Stimulated activated CD8-positive, alpha-beta memory T cell treated with anti-CD3 and anti-CD28 coated beads, Interleukin-4, amount 100 ng/mL, for 24 hours (primary cell): ENCODE data around the gene QSOX2.
"Not testable (repeated sequence)": the region's sequence is repeated elsewhere in the genome, so short reads cannot be mapped to it uniquely, and the experiment has no call there.

Source experiments
- DNase-seq: peaks from one replicate; pipeline ENCODE4 v3.0.0-alpha.2; 2020; ENCODE audit warnings: low read depth

Gene QSOX2

GRCh38 chr9:136236471-136237410 is 8.9 kb downstream of the QSOX2 start:
- DNase-seq: not testable (repeated sequence)

DNA sequence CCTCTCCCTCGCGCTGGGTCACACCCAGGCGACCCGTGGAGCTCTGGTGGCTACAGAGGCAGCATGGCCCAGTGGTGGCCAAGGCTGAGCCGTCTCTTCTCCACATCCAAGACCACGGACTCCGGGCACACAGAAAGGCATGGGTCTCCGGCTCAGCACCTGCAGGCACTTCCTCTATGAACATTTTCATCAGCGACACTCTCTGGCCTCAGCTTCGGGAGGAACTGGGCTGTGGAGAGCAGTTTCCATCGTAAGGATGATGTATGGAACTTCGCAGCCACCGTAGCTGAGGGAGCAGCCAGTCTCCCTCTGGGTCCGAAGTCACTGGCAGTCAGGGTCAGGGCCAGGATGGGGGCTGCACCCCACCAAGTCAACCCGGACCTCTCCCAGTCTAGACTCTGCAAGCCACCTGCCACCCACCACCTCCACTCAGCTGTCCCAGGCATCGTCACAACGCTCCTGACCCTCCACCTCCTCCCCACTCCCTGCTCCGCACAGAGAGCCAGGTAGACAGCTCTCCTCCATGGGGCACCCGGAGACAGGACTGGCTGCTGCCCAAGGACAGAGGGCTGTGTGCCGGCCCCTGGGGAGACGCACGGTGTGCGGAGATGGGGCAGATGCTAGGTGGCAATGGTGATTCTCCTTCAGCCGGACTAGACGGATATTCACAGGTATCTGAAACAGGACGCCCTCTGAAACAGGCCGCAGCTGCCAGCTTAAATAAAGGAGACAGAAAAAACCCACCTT is 9.7 kb downstream of the QSOX2 start:
- DNase-seq: no peak

DNA sequence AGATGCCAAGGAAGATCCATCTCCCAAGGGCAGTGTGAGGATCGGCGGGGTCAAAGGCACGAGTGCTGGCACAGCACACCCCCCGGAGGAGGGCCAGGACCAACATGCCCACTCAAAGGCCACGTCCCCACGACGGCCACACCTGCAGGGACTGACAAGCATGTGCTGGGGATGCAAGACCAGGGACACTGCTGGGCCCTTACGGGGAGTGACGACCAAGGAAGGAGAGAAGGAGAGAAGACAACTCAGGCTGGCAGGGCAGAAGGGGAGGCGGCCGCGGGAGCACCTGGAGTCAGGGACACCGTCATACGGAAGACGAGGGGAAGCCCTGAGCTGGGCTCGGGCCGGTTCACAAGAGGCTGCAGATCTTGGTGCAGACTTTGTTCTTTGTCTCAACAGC is 10.4 kb downstream of the QSOX2 start:
- DNase-seq: no peak

- no peak for DNase-seq
Observed at GRCh38 chr9:136234597-136234996, 11.0 kb downstream of the QSOX2 start.

GRCh38 chr9:136233868-136234267 is 11.7 kb downstream of the QSOX2 start:
- DNase-seq: no peak

DNA sequence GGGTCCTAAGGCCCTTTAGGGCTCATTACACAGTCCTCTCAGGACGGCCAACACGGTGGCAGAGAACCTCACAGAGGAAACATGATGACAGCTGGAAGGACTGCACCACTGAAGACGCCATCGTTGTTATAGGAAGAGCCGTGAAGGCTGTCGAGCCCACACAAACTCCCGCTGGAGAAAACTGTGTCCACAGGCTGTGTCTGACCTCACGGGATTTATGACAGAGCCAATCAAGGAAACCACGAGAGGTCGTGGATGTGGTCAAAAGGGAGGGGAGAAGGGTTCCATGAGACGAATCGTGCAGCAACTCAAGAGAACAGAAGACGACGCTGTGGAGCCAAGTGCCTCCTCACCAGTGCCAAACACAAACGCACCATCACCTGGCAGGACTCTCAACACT is 12.2 kb downstream of the QSOX2 start:
- no peak for DNase-seq

DNA sequence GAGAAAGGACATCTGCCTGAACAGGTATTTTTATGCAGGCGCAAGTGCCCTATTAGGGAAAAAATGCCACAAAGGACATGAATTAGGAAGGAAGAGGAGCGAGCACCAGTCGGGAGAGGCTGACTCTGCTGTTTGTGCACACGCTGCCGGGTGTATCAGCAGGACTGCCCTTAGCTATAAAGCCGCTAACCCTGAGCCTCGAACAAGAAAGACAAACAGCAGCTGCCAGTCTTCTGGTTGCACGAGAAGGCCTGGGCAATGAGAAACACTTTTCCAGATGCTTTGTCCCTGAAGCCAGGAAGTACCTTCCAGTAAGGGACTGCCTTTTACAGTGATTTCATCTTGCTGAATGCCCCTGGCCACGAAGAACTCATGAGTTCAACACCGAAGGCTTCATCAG is 12.6 kb downstream of the QSOX2 start:
- DNase-seq: no peak

DNA sequence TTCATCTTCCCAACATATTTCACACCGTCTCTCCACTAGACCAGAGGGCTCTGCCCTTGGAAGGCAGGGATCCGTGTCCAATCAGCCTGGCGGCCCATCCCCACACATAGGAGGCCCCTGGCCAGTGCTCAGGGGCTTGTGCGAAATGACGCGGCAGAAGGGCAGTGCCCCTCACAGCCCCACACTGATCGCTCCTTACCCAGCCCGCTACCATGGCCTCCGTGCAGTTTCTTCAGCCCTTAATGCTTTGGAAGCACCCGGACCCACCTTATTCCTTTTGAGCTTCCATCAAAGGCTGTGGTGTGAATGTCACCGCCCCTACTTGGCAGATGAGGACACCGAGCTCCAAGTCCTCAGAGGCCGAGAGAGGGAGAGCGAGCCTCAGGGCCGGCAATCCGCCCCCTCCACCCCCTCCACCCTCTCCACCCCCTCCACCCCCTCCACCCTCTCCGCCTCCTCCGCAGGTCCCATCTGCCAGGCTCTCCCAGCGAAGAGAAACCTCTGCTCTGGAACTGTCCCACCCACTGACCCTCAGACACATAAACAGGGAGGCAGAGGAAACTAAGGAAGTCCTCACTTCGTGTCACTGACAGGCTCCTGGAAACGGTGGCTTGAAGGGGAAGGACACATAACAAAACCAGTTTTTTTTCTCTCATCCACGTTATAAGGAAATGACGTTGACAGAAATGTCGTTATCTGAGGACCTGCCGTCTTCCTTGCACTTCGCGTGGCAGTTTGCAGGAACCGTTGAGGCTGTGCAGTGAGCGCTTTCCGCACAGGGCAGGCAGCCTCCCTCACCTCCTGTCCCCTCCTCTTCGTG is 13.9 kb downstream of the QSOX2 start:
- DNase-seq: no peak

GRCh38 chr9:136230773-136231172 is 14.8 kb downstream of the QSOX2 start:
- DNase-seq: no peak

- no peak for DNase-seq
Observed at GRCh38 chr9:136230365-136230764, 15.2 kb downstream of the QSOX2 start.

- no peak for DNase-seq
Observed at GRCh38 chr9:136229096-136230065, 16.2 kb downstream of the QSOX2 start.

DNA sequence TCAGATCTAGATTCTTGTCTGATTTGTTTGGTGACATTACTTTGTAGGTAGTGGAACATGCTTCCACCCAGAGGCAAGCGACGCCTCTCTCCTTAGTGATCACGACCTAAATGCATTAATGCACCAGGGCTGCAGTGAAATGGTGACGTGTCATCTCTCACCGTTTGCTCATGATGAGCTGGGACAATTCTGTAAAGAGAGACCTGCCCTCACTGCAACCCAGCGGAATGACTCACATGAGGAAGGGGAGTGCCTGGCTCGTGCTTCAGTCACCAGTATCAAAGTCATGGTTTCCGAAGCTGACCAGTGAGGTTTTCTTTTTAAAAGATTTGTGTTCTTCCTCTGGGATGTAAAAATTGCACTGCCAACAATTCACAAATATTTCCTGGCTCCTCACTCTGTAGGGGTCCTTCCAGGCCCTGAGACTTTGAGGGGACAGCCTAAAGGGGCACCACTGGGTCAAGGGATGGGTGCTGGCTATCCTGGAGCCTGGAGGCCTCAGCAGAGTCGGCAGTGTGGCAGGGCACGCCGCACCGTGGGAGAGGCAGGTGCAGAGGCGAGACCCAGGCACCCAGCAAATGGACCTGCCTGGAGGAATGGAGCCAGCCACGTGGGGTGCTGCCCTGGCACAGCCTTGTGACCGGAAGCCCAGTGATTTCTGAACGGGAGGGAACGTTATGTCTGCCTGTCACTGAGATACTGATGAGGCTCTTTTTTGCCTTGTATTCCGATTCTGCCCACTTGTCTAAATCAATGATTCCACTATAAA is 17.3 kb downstream of the QSOX2 start:
- DNase-seq: no peak

GRCh38 chr9:136226680-136227407 is 18.8 kb downstream of the QSOX2 start:
- no peak for DNase-seq

DNA sequence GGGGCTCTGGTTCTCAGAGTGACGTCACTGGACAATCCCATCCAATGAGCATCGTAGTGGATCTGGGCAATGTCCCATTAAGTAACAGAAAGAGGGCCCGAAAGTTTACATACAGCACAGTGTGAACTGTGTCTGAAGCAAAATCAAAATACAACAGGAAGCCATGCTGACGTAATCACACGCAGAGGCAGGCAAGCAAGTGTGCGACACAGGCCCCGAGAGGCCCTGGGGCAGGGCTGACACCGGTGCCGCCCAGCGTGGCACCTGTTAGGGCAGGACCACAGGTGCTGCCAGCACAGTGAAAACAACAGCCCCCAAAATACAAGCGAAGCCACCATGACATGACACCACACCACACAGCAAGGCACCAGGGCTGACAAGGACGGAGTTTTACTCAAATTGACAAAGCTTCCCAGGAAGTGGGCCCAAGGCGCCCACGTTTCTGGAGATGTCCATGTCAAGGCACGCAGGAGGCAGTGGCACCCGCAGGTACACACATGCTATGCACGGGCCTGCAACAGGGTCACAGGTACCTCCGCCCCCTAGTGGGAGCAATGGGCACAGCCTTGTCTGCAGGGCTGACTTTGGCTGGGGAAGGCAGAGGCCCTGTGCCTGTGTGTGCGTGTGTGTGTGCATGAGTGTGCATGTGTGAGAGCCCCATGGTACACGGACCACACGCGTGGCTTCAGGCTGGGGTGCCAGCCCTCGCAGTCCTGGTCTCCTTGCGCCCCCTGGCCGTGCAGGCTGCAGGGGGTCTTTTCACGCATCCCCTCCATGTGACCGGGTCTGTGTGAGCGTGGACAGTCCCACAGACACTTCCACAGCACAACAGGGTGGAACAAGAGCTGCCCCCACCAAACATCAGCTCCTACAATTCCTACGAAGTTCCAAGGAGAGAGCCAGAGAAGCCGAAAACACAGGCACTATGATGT is 19.6 kb downstream of the QSOX2 start:
- peak; percentile 45 for DNase-seq

GRCh38 chr9:136225366-136225747 is 20.3 kb downstream of the QSOX2 start:
- no peak for DNase-seq

DNA sequence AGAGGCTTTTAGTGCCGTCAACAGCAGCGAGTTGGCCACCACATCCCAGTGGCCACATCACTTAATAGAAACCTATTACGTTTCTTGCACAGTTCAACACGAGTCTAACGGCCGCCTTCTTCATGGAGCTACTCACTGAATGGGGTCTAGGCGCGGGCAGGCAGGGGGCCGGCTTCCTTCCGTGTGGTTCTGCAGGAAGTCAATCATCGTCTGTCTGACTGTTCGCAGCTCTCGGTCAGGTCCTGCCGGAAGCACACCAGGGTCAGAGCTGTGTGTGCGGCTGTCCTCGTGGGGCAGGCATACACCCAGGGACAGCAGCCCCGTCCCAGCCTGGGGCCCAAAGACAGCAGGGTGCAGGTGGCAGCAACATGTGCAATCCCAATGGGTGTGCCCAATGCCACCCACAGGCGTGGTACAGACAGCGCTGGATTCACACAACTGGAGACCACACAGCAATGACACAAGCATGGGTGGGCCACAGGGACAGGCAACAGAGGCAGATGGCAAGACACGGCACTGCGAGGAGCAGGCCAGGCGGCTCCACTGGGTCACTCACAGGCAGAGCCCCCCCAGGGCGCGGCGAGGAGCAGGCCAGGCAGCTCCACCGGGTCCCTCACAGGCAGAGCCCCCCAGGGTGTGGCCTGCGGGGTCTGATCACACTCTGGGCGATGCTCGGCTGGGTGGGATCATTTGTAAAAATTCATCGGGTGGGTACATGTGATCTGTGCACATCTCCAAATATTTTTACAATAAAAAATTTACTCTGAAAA is 21.6 kb downstream of the QSOX2 start:
- DNase-seq: no peak

DNA sequence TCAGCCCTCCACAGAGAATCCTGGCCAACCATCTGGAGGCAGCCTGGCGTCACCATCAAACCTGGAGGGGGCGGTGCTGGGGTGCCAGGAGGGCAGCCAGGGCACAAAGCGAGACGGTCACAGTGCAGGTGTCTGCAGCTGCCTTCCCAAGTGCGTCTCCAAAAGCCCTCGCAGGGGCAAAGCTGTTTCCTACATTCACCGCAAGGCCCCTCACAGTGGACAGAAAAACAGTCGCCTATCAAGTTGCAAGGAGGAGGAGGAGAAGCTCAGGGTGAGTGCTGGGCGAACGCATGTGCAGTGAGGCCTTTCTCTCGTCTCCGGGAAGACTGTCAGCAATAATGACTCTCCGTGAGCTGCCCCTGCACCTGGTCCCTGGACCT is 22.7 kb downstream of the QSOX2 start:
- DNase-seq: no peak
